Adrenal gland (tissue), 5 donors: ENCODE measurements around the gene WNT3.

Experiments
- POLR2A ChIP-seq, 2 donors: fragments of 450-650 bp; IDR thresholded peaks; one replicate each; pipeline ENCODE4 v1.6.1; 2017; ENCODE audit warnings: antibody characterized with exemption in 2 of 2, mild to moderate bottlenecking in 2 of 2, moderate library complexity in 1 of 2
- TF ChIP-seq, protein P1 (sequence below), 6 experiments: fragments of 450-650 bp in 4 of 6; fragments of 200-600 bp in 2 of 6; sonication (generic) in 1 of 6; IDR thresholded peaks; 1 replicate in 5 of 6; 2 replicates in 1 of 6; pipeline versions ENCODE4 v1.5.1 to v1.8.0; 2016 to 2021; ENCODE audit warnings: antibody characterized with exemption in 6 of 6, mild to moderate bottlenecking in 2 of 6, moderate library complexity in 1 of 6
- donor health status: DM: no; HTN: no; CAD: no.

DNA sequence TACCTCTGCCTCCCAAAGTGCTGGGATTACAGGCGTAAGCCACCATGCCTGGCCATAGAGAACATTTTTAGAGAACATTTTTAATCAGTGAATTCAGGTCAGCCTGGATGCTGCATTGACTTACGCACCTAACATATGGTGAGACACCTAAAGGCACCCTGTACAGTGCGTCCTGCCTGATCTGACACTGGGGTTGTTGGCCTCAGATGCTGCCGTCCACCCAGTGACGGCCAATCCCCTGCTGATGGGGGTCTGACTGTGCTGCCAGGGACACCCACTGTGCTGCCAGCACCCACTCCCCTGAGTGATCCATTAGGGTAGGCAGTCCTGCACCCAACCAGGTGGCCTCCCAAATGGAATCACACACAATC, 38.5 kb downstream of the WNT3 start:
- TF ChIP-seq, protein P1, sequence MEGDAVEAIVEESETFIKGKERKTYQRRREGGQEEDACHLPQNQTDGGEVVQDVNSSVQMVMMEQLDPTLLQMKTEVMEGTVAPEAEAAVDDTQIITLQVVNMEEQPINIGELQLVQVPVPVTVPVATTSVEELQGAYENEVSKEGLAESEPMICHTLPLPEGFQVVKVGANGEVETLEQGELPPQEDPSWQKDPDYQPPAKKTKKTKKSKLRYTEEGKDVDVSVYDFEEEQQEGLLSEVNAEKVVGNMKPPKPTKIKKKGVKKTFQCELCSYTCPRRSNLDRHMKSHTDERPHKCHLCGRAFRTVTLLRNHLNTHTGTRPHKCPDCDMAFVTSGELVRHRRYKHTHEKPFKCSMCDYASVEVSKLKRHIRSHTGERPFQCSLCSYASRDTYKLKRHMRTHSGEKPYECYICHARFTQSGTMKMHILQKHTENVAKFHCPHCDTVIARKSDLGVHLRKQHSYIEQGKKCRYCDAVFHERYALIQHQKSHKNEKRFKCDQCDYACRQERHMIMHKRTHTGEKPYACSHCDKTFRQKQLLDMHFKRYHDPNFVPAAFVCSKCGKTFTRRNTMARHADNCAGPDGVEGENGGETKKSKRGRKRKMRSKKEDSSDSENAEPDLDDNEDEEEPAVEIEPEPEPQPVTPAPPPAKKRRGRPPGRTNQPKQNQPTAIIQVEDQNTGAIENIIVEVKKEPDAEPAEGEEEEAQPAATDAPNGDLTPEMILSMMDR (IDR thresholded peaks at IDR 0.05): no peak
- TF ChIP-seq POLR2A (IDR thresholded peaks at IDR 0.05): no peak
